Nephron progenitor cell (in vitro differentiated cells): ENCODE measurements around the gene PARP2.

Experiments used
- DNase-seq: peaks from one replicate; pipeline ENCODE4 v3.0.0; 2021
- H3K27ac Mint-ChIP-seq: 2 replicates; pipeline ENCODE4 v1.8.0; 2021; ENCODE audit warnings: mild to moderate bottlenecking, moderate library complexity, mixed read lengths
- H3K27me3 Mint-ChIP-seq: 2 replicates; pipeline ENCODE4 v1.8.0; 2021; ENCODE audit warnings: mild to moderate bottlenecking, low read depth, mixed read lengths; ENCODE audit not compliant: poor library complexity
- H3K36me3 Mint-ChIP-seq: 2 replicates; pipeline ENCODE4 v1.8.0; 2021; ENCODE audit warnings: low read depth, mixed read lengths
- H3K4me1 Mint-ChIP-seq: 2 replicates; pipeline ENCODE4 v1.8.0; 2021; ENCODE audit warnings: mixed read lengths
- H3K4me3 Mint-ChIP-seq: 2 replicates; pipeline ENCODE4 v1.8.0; 2021; ENCODE audit warnings: mild to moderate bottlenecking, moderate library complexity, mixed read lengths
- H3K9me3 Mint-ChIP-seq: 2 replicates; pipeline ENCODE4 v1.8.0; 2021; ENCODE audit warnings: mild to moderate bottlenecking, moderate library complexity, mixed read lengths
- TF ChIP-seq, protein P1 (sequence below): fragments of 200-600 bp; sonication (generic); IDR thresholded peaks from 2 replicates; pipeline ENCODE4 v1.5.0; 2021; ENCODE audit warnings: antibody characterized with exemption

The PARP2 gene

DNA sequence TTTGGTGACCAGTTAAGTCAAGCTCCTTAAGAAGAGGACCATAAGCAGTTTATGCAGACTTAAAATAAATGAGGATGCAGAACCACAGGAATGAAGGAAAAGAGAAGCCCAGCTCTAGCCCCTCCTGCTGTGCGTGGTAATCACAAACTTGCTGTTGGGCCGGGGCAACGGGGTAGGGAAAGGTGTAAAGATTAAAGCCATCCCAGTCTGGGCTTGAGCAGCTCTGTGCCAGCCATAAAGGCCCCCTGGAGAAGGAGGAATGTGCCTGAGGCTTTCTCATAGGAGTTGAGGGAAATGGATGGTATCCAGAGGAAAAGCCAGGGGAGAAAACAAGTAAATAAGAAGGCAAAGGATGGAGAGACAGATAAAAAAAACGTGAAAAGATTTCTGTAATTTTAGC is 44.7 kb downstream of the PARP2 start:
- Mint-ChIP-seq H3K4me3 (no peak overlapping the region), H3K9me3 (no peaks in the 10 kb centered on the region), H3K36me3 (peaks cover 44% of the 10 kb centered on the region), H3K27me3 (no peaks in the 10 kb centered on the region), H3K27ac (peak overlapping the region; percentile 56), H3K4me1 (no peaks in the 10 kb centered on the region)
- TF ChIP-seq, protein P1, sequence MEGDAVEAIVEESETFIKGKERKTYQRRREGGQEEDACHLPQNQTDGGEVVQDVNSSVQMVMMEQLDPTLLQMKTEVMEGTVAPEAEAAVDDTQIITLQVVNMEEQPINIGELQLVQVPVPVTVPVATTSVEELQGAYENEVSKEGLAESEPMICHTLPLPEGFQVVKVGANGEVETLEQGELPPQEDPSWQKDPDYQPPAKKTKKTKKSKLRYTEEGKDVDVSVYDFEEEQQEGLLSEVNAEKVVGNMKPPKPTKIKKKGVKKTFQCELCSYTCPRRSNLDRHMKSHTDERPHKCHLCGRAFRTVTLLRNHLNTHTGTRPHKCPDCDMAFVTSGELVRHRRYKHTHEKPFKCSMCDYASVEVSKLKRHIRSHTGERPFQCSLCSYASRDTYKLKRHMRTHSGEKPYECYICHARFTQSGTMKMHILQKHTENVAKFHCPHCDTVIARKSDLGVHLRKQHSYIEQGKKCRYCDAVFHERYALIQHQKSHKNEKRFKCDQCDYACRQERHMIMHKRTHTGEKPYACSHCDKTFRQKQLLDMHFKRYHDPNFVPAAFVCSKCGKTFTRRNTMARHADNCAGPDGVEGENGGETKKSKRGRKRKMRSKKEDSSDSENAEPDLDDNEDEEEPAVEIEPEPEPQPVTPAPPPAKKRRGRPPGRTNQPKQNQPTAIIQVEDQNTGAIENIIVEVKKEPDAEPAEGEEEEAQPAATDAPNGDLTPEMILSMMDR, result no peak
- no peak for DNase-seq

DNA sequence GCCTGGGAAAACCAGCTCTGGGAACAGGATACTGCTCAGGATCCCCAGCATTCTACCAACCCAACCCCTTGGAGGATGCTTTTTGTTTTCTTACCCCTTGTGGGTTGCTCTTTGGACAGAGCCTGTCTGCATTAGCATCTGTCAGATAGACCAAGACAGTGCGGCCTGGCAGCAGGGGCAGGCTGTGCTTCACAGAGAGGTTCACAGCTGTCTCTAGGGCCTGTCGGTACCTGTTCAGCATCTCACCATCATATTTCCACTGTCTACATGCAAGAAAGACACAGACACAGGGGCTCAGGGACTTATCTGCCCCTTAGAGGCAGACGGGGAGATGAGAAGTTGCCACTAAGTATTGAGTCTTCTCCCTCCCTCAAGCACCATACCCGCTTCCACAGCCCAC is 48.1 kb downstream of the PARP2 start:
- no peak for DNase-seq
- no peak overlapping the region for H3K4me3 Mint-ChIP-seq
- no peaks in the 10 kb centered on the region for H3K27me3 Mint-ChIP-seq
- no peak overlapping the region for H3K27ac Mint-ChIP-seq
- peaks cover 54% of the 10 kb centered on the region for H3K36me3 Mint-ChIP-seq
- H3K4me1 Mint-ChIP-seq, result no peaks in the 10 kb centered on the region
- H3K9me3 Mint-ChIP-seq, result no peaks in the 10 kb centered on the region
- TF ChIP-seq, protein P1, result no peak

GRCh38 chr14:20397511-20397910 is 54.1 kb downstream of the PARP2 start:
- Mint-ChIP-seq H3K27me3 (no peaks in the 10 kb centered on the region), H3K9me3 (no peaks in the 10 kb centered on the region), H3K27ac (no peak overlapping the region), H3K4me3 (no peak overlapping the region), H3K4me1 (no peaks in the 10 kb centered on the region), H3K36me3 (peaks cover 49% of the 10 kb centered on the region)
- TF ChIP-seq, protein P1, result no peak
- DNase-seq, result no peak

GRCh38 chr14:20400589-20400964 is 57.1 kb downstream of the PARP2 start:
- Mint-ChIP-seq H3K4me1 (no peaks in the 10 kb centered on the region), H3K9me3 (no peaks in the 10 kb centered on the region), H3K27ac (peak overlapping the region; percentile 12)

DNA sequence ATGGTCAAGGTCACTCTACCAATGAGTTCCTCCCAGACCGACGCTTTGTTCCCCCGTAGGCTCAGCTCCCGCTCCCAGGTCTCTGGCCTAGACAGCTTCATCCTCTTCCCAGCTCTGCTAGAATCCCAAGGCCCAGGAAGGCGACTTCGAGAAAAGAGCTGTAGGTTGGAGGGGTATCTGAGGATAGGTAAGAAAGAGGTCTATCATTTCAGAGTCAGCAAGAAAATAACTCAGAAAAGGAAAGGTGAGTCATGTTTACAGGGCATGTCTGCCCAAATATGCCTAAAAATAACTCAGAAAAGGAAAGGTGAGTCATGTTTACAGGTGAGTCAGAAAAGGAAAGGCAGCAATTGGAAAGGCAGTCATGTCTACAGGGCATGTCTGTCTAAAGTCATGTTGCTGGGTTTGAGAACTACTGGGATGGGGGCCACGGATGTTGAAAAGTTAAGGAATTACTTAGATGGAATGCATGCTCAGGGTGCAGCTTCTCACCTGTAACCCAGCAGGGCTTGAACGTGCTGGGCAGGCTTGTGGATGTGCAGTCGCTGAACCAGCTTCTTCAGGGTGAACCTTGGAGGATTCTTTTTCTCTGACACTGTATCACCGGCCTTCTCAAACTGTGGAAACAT is 57.6 kb downstream of the PARP2 start:
- Mint-ChIP-seq H3K4me3 (no peak overlapping the region), H3K27me3 (no peaks in the 10 kb centered on the region), H3K9me3 (no peaks in the 10 kb centered on the region), H3K4me1 (no peaks in the 10 kb centered on the region), H3K27ac (peak overlapping the region; percentile 12), H3K36me3 (peaks cover 54% of the 10 kb centered on the region)
- DNase-seq, result no peak
- TF ChIP-seq, protein P1, result no peak

More at GRCh38 chr14:20400589-20400964, 57.1 kb downstream of the PARP2 start:
- no peak for DNase-seq
- H3K36me3 Mint-ChIP-seq, result peaks cover 58% of the 10 kb centered on the region
- no peaks in the 10 kb centered on the region for H3K27me3 Mint-ChIP-seq
- no peak overlapping the region for H3K4me3 Mint-ChIP-seq
- TF ChIP-seq, protein P1, result no peak

- no peak overlapping the region for H3K27ac Mint-ChIP-seq
- H3K4me1 Mint-ChIP-seq, result no peaks in the 10 kb centered on the region
- peaks cover 58% of the 10 kb centered on the region for H3K36me3 Mint-ChIP-seq
- no peak for DNase-seq
- H3K27me3 Mint-ChIP-seq, result no peaks in the 10 kb centered on the region
- no peaks in the 10 kb centered on the region for H3K9me3 Mint-ChIP-seq
- TF ChIP-seq, protein P1, result no peak
- no peak overlapping the region for H3K4me3 Mint-ChIP-seq
These were observed 60.1 kb downstream of the PARP2 start for GRCh38 chr14:20403521-20403920.
